GM12892 (cell line): Measurements from ENCODE around the gene TMPRSS5.

Source experiments
- DNase-seq: peaks from one replicate; pipeline ENCODE4 v3.0.0; 2011; ENCODE audit not compliant: insufficient read length
- FAIRE-seq: peaks from 2 replicates; lab custom pipeline; 2011; peaks lifted over from hg19 to GRCh38; lab: Jason Lieb, UNC
- POLR2A ChIP-seq: IDR thresholded peaks from 2 replicates; pipeline ENCODE4 v1.6.1; 2011; ENCODE audit warnings: low read depth, low read length, control low read depth
- POLR2AphosphoS5 ChIP-seq: IDR thresholded peaks from 2 replicates; pipeline ENCODE4 v1.6.1; 2011; ENCODE audit warnings: low read depth, low read length, control low read depth
- TAF1 ChIP-seq: IDR thresholded peaks from 2 replicates; pipeline ENCODE4 v1.6.1; 2011; ENCODE audit warnings: low read depth, mild to moderate bottlenecking, control low read depth, low read length, borderline replicate concordance

The TMPRSS5 gene

GRCh38 chr11:113637636-113638035 is 68.5 kb downstream of the TMPRSS5 start:
- DNase-seq = no peak
- no peak for FAIRE-seq
- TF ChIP-seq POLR2AphosphoS5 = no peak
- no peak for TF ChIP-seq TAF1
- TF ChIP-seq POLR2A = no peak
